ENCODE results near the gene SOX18.

GRCh38 chr20:64075556-64075955, 26.1 kb upstream of the SOX18 start:
- no peak for TF ChIP-seq CTCF (conservative IDR thresholded peaks at IDR 0.05; ENCODE audit: low read depth in 2 of 2)
- no peak for TF ChIP-seq EZH2 (IDR thresholded peaks at IDR 0.05; ENCODE audit: low read depth, unreplicated experiment)
- no peak for TF ChIP-seq POLR2AphosphoS5 (IDR thresholded peaks at IDR 0.05; ENCODE audit: low read depth)
- no peak for TF ChIP-seq CREB1 (CRISPR knock-in tag; IDR thresholded peaks at IDR 0.05; ENCODE audit: low read depth)
- no peak for TF ChIP-seq EZH2phosphoT487 (IDR thresholded peaks at IDR 0.05; ENCODE audit: unreplicated experiment)
- TF ChIP-seq JUNB (IDR thresholded peaks at IDR 0.05; ENCODE audit: unreplicated experiment): no peak
- no peak for TF ChIP-seq ZNF331 (CRISPR knock-in tag; IDR thresholded peaks at IDR 0.05; ENCODE audit: low read depth)
- TF ChIP-seq REST (IDR thresholded peaks at IDR 0.05; ENCODE audit: unreplicated experiment): no peak
- no peak for TF ChIP-seq ZNF114 (CRISPR knock-in tag; IDR thresholded peaks at IDR 0.05)
- TF ChIP-seq NANOG (IDR thresholded peaks at IDR 0.05; ENCODE audit: borderline replicate concordance): no peak
- no peak for TF ChIP-seq ETS1 (IDR thresholded peaks at IDR 0.05)

Measured in GM23338 (cell line).